NCI-H510A treated with DMSO at 0.1 percent for 48 hours (cell line): Measurements from ENCODE around the gene ICE2.

Source experiments
- DNase-seq: peaks from one replicate; lab custom pipeline; 2025; lab: John Stamatoyannopoulos, UW

Gene ICE2

DNA sequence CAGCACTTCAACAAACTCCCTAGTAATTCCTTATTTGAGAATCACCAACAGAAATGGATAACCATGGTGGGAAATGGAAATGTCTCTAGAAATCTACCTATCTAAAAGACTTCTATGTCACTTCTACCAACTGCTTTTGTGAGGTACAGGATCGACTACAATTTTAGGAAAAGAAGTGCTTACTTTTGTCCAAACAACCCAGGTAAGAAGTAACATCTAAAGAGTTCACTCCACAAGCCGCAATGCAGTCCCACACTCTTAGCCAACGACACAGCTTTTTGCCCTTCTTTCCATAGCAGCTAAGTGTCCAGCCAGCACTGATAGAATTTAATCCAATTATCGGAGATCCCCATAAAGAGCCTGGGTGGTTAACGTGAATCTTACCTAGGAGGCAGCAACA is 109.2 kb downstream of the ICE2 start:
- no peak for DNase-seq
